22Rv1 (cell line): Measurements from ENCODE around the gene SPSB2.
"Not testable (repeated sequence)": the region's sequence is repeated elsewhere in the genome, so short reads cannot be mapped to it uniquely, and the experiment has no call there.

Experiments used
- CTCF ChIP-seq: fragments of 450-650 bp; IDR thresholded peaks from 2 replicates; pipeline ENCODE4 v1.5.1; 2017; ENCODE audit warnings: mild to moderate bottlenecking
- ZFX ChIP-seq: fragments of 450-650 bp; IDR thresholded peaks from 2 replicates; pipeline ENCODE4 v1.6.1; 2017; ENCODE audit warnings: antibody characterized with exemption, borderline replicate concordance

GRCh38 chr12:6874015-6874368 lies 889 bp upstream of the SPSB2 start:
- TF ChIP-seq CTCF, ZFX: not testable (repeated sequence)
